DND-41 (cell line): Measurements from ENCODE around the gene CCT7.

ENCODE experiments used
- CTCF ChIP-seq: IDR thresholded peaks from 2 replicates; pipeline ENCODE4 v1.5.1; 2012; ENCODE audit warnings: borderline replicate concordance, low read length, moderate library complexity, mild to moderate bottlenecking; ENCODE audit not compliant: poor library complexity, severe bottlenecking; ENCODE audit errors: extremely low read depth
- EZH2 ChIP-seq: IDR thresholded peaks from 3 replicates; pipeline ENCODE4 v1.6.1; 2012; ENCODE audit warnings: borderline replicate concordance, low read depth, mild to moderate bottlenecking, moderate library complexity, low read length, inconsistent platforms; ENCODE audit not compliant: severe bottlenecking

GRCh38 chr2:73297586-73297985 is 63.5 kb downstream of the CCT7 start:
- TF ChIP-seq CTCF: no peak
- TF ChIP-seq EZH2: no peak
